ENCODE measurements around the gene DNAAF8.

DNAAF8 gene

DNA sequence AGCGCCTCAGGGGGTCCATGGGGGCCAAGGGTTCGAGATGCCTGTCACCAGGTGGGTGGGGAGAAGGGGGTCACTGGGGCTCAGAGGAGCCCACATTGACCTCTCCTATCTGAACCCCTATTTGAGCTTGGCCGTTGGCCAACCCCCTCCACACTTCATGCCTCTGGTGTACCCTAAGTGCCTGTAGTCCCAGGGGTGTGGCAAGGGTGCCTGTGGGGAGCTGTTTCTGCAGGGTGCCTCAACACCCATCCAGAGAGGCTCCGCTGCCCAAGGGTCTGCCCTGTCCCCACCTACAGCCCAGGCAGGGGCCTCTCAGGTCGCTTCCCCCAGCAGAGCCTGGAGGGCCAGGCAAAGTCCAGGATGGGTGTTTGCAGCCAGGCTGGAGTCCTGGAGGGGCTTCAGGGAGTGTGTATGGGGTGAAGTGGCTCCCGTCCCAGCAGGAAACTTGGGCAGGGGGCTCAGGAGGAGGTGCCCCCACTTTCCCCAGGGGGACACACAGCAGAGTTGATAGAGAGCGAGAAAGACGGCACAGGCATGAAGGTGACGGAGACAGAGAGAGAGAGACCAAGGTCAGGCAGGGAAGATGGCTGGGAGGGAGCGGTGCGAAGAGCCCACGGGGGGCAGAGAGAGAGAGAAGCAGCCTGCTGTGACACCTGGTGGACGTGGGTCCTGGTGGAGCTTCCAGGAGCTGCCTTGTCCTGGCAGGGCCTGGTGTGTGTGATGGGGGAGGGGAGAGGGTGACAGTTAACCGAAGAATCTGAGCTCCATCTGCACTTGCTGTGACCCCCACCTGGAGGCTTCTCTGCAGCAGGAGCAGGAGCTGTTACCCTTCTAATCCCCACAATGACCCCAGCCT lies 53.5 kb downstream of the DNAAF8 start, which contains the start of gene SEPTIN12:
TSS of gene SEPTIN12 (minus strand) at position 719 of the 856 bp plus-strand sequence. CDS start at position 19, 700 bp downstream.
- DNase-seq (ENCODE audit: low spot score) = no peak
- TF ChIP-seq, protein P1, sequence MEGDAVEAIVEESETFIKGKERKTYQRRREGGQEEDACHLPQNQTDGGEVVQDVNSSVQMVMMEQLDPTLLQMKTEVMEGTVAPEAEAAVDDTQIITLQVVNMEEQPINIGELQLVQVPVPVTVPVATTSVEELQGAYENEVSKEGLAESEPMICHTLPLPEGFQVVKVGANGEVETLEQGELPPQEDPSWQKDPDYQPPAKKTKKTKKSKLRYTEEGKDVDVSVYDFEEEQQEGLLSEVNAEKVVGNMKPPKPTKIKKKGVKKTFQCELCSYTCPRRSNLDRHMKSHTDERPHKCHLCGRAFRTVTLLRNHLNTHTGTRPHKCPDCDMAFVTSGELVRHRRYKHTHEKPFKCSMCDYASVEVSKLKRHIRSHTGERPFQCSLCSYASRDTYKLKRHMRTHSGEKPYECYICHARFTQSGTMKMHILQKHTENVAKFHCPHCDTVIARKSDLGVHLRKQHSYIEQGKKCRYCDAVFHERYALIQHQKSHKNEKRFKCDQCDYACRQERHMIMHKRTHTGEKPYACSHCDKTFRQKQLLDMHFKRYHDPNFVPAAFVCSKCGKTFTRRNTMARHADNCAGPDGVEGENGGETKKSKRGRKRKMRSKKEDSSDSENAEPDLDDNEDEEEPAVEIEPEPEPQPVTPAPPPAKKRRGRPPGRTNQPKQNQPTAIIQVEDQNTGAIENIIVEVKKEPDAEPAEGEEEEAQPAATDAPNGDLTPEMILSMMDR (IDR thresholded peaks at IDR 0.05; ENCODE audit: extremely low read depth, missing control alignments) = no peak

DNA sequence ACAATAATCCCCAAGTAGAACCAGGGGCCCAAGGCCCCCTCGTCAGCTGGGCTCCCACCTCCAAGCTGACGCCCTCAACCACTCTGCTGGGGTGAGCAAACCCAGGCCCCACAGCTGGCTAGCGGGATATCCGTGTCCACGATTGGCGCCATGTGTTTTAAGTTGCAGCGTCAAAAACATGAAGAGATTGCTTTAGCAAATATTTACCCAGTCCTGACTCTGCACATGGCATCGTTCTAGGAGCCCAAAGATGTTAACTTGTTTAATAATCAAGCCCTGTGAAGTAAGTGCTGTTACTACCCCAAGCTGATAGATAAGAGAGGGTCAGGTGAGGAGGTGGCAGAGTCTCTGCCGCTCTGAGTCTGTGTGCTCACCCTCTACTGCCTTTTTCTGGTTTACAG lies 54.2 kb downstream of the DNAAF8 start:
- TF ChIP-seq, protein P1 (IDR thresholded peaks at IDR 0.05; ENCODE audit: extremely low read depth, missing control alignments) = no peak
- no peak for DNase-seq (ENCODE audit: low spot score)

DNA sequence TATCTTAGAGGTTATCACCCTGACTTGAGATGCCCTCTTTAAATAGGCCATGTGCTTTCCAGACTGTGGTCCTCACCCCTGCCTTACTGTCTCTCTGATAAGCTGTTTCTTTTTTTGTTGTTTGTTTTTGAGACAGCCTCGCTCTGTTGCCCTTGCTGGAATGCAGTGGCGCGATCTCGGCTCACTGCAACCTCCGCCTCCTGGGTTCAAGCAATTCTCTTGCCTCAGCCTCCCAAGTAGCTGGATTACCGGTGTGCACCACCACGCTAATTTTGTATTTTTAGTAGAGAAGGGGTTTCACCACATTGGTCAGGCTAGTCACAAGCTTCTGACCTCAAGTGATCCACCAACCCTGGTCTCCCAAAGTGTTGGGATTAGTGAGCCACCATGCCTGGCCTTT lies 54.6 kb downstream of the DNAAF8 start:
- TF ChIP-seq, protein P1 (IDR thresholded peaks at IDR 0.05; ENCODE audit: extremely low read depth, missing control alignments) = no peak
- DNase-seq (ENCODE audit: low spot score) = no peak

DNA sequence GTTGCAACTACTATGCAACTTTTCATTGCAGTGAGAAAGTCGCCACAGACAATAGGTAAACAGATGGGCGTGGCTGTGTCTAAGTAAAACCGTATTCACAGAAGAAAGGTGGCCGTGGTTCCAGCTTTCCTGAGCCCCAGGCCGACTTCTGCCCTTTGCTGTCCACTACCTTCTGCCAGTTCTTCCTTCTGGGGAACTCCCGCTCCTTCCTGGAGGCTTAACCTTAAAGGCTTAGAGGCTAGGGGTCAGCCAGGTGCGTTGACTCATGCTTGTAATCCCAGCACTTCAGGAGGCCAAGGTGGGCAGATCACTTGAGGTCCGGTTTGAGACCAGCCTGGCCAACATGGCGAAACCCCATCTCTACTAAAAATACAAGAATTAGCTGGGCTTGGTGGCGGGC lies 55.9 kb downstream of the DNAAF8 start:
- no peak for DNase-seq (ENCODE audit: low spot score)
- TF ChIP-seq, protein P1 (IDR thresholded peaks at IDR 0.05; ENCODE audit: extremely low read depth, missing control alignments) = no peak

DNA sequence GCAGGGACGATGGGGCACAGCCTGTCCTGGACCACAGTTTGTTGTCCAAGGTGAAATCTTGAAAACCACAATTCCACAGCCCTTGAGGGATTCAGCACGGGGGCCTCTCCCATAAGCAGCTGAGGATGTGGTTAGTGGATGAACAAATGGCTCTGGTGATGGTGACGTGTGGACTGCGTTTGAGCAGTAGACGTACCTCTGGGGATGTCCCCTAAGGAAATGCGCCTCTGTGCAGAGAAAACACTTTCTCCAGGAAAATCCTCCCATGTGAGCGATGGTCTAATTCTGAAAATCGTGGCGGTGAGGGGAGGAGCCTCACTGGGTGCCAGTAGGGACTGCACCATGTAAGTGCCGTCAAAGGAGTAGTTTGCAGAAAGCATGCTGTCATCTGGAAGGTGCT lies 56.5 kb downstream of the DNAAF8 start:
- TF ChIP-seq, protein P1 (IDR thresholded peaks at IDR 0.05; ENCODE audit: extremely low read depth, missing control alignments) = no peak
- no peak for DNase-seq (ENCODE audit: low spot score)

DNA sequence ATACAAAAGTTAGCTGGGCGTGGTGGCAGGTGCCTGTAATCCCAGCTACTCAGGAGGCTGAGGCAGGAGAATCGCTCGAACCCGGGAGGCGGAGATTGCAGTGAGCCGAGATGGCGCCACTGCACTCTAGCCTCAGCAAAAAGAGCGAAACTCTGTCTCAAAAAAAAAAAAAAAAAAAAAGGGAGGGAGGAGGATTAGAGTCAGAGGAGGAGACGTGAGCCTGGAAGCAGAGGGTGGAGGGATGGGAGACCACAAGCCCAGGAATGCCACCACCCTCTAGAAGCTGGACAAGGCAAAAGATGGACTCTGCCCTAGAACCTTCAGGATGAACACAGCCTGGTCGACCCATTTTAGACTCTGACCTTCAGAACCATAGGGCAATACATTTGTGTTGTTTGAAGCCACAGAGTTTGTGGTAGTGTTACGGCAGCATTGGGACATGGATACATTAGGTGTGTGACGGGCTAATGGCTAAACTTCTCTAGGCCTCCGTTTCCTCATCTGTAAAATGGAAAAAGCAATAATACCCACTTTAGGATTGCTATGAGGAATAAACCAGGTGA lies 58.7 kb downstream of the DNAAF8 start:
- no peak for DNase-seq (ENCODE audit: low spot score)
- TF ChIP-seq, protein P1 (IDR thresholded peaks at IDR 0.05; ENCODE audit: extremely low read depth, missing control alignments) = no peak

DNA sequence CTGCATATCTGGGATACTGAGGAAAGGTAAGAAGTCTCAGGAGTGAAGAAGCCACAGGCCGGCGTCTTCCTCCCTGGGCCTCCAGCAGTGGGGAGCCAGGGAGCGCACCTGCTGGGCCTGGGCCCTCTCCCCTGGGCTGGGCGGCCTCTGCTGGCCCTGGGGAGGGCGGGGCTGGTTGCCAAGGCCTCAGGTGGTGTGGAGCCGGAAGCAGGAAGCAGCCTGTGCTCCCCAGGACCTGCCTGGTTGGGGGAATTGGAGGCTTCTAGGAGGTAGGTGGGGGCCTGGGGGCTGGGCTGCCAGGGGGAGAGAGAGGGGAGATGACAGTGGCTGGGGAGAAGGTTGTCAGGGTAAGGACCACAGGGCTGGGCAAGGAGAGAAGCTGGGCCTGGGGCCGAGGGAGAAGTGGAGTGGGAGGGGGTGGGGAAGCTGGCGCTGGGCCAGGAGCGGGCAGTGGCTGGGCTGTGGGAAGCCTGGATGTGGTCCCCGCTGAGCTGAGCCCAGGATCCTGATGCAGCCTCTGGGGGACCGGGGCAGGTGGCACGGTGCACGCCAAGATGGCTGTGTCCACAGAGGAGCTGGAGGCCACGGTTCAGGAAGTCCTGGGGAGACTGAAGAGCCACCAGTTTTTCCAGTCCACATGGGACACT lies 61.0 kb downstream of the DNAAF8 start, which contains the start of gene SMIM22:
TSS of gene SMIM22 (plus strand) at position 189 of the 647 bp plus-strand sequence. CDS start at position 555, 366 bp downstream.
- TF ChIP-seq, protein P1 (IDR thresholded peaks at IDR 0.05; ENCODE audit: extremely low read depth, missing control alignments) = no peak
- no peak for DNase-seq (ENCODE audit: low spot score)

Measured in GM20000 (cell line).